ENCODE measurements around the gene PTPN4. TPM values are rescaled to one million over a fixed set of nuclear protein-coding genes. Genes with fewer than 3 reads are reported as not detected.

PTPN4 gene
- total RNA-seq, 1 experiment from 2014 or later, result 46.8 TPM

DNA sequence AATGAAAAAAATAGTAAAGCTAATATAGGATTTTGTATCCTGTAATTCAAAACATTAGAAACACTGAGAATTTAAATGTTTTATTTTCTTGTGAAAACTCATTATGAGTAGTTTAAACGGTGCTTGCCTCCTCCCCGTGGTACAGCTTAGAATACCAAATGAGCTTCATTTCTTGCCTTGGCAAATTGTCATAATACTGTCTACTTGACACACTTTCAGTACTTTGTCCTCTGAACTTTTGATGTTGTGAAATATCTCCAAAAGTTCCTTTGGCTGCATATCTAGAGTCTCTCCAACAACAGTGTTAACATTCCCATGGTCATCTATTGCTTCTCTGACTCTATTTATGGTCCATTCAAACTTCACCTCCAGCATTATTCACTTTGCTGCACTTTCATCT is 191.2 kb downstream of the PTPN4 start:
- Mint-ChIP-seq H3K27ac (ENCODE audit: unreplicated experiment) (no peak overlapping the region), H3K27me3 (ENCODE audit: insufficient read depth, unreplicated experiment) (no peaks in the 10 kb centered on the region)

DNA sequence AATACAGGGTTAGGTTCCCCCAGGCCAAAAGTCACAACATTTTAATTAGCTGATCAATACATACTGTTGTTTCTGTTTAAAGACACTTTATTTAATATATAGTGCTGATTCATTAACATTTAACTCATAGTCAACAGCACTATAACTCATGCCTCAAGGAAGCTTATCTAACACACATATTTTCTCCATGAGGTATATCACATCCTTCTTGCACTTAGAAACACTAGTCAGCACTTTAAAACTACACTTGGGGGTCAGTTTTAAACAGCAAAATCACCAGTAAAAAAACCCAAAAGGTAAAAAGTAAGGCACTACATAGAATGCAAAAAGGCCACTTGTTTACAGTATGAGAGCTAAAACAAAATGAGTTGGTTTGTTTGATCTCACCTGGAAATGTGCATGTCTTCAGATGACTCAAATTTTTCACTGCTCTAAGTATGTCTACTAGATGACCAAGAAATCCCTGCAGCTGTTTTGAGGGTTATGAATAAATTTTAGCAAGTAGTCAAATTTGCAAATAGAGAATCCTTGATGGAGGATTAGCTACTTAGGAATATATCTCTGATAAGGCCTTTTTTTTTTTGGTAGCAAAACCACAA is 199.0 kb downstream of the PTPN4 start:
- no peaks in the 10 kb centered on the region; the same call in 1 of the 2 replicates for H3K36me3 ChIP-seq (ENCODE audit: control insufficient read depth, insufficient read depth, low read length)
- ChIA-PET CTCF (no interaction called here), POLR2A (no interaction called here)
- H3K36me3 Mint-ChIP-seq (ENCODE audit: insufficient read depth, unreplicated experiment), result peaks cover 30% of the 10 kb centered on the region
- DNase-seq, result no peak
- peaks cover 16% of the 10 kb centered on the region; the same call in 1 of the 2 replicates for H3K9me3 ChIP-seq
- intact Hi-C loops (cut with micrococcal nuclease; ENCODE audit: unreplicated experiment), result no loop called here
- no peaks in the 10 kb centered on the region for H3K27me3 Mint-ChIP-seq (ENCODE audit: insufficient read depth, unreplicated experiment)
- no TSS peak for BruUV-seq (replicated peaks)
- TF ChIP-seq, protein P1, sequence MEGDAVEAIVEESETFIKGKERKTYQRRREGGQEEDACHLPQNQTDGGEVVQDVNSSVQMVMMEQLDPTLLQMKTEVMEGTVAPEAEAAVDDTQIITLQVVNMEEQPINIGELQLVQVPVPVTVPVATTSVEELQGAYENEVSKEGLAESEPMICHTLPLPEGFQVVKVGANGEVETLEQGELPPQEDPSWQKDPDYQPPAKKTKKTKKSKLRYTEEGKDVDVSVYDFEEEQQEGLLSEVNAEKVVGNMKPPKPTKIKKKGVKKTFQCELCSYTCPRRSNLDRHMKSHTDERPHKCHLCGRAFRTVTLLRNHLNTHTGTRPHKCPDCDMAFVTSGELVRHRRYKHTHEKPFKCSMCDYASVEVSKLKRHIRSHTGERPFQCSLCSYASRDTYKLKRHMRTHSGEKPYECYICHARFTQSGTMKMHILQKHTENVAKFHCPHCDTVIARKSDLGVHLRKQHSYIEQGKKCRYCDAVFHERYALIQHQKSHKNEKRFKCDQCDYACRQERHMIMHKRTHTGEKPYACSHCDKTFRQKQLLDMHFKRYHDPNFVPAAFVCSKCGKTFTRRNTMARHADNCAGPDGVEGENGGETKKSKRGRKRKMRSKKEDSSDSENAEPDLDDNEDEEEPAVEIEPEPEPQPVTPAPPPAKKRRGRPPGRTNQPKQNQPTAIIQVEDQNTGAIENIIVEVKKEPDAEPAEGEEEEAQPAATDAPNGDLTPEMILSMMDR (IDR thresholded peaks at IDR 0.05; ENCODE audit: insufficient read depth in 1 of 2, low read depth in 1 of 2, low read length in 1 of 2, severe bottlenecking in 1 of 2, unreplicated experiment in 1 of 2), result no peak
- H3K4me3 Mint-ChIP-seq (ENCODE audit: unreplicated experiment), result no peak overlapping the region
- H3K9me3 Mint-ChIP-seq (ENCODE audit: unreplicated experiment), result no peaks in the 10 kb centered on the region
- H3K27me3 ChIP-seq (replicated peaks; ENCODE audit: control insufficient read depth, insufficient read depth, low read length), result no peaks in the 10 kb centered on the region
- H3K4me1 Mint-ChIP-seq (ENCODE audit: low read depth, unreplicated experiment), result no peaks in the 10 kb centered on the region
- peaks cover 5% of the 10 kb centered on the region; the same call in 1 of the 2 replicates for H3K4me1 ChIP-seq
- no peak overlapping the region for H3K27ac Mint-ChIP-seq (ENCODE audit: unreplicated experiment)
- no peak overlapping the region for H3K4me3 ChIP-seq (ENCODE audit: low read depth, low read length)

More for the DNA sequence above, 191.2 kb downstream of the PTPN4 start:
- BruUV-seq (replicated peaks), result no TSS peak
- TF ChIP-seq, protein P1 (IDR thresholded peaks at IDR 0.05; ENCODE audit: insufficient read depth in 1 of 2, low read depth in 1 of 2, low read length in 1 of 2, severe bottlenecking in 1 of 2, unreplicated experiment in 1 of 2), result no peak
- CTCF ChIA-PET, result no interaction called here
- Histone ChIP-seq H3K36me3 (ENCODE audit: control insufficient read depth, insufficient read depth, low read length) (peaks cover 2% of the 10 kb centered on the region; the same call in 1 of the 2 replicates), H3K27me3 (replicated peaks; ENCODE audit: control insufficient read depth, insufficient read depth, low read length) (no peaks in the 10 kb centered on the region), H3K4me1 (no peaks in the 10 kb centered on the region), H3K9me3 (no peaks in the 10 kb centered on the region), H3K4me3 (ENCODE audit: low read depth, low read length) (no peak overlapping the region)
- DNase-seq, result no peak
- H3K4me3 Mint-ChIP-seq (ENCODE audit: unreplicated experiment), result no peak overlapping the region
- H3K9me3 Mint-ChIP-seq (ENCODE audit: unreplicated experiment), result no peaks in the 10 kb centered on the region
- H3K4me1 Mint-ChIP-seq (ENCODE audit: low read depth, unreplicated experiment), result no peaks in the 10 kb centered on the region
- H3K36me3 Mint-ChIP-seq (ENCODE audit: insufficient read depth, unreplicated experiment), result peaks cover 42% of the 10 kb centered on the region
- intact Hi-C loops (cut with micrococcal nuclease; ENCODE audit: unreplicated experiment), result no loop called here
- POLR2A ChIA-PET, result no interaction called here

DNA sequence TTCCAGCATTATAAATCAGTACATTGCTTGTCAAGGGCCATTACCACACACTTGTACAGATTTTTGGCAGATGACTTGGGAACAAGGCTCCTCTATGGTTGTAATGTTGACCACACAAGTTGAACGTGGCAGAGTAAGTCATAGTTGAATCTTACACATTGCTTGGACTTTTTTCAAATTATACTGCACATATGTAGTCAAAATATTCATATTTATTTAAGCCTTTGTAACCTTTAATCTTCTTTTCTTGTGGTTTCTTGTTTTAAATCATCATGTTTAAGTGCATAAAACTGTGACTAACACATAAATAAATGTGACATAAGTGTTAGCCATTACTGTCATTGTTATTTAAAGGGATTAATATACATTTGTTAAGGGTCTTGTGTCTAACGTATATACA is 201.1 kb downstream of the PTPN4 start:
- intact Hi-C loops (cut with micrococcal nuclease; ENCODE audit: unreplicated experiment), result no loop called here
- CTCF ChIA-PET, result no interaction called here
- no TSS peak for BruUV-seq (replicated peaks)

More for the DNA sequence above, 201.1 kb downstream of the PTPN4 start:
- Mint-ChIP-seq H3K27me3 (ENCODE audit: insufficient read depth, unreplicated experiment) (no peaks in the 10 kb centered on the region), H3K27ac (ENCODE audit: unreplicated experiment) (no peak overlapping the region), H3K4me3 (ENCODE audit: unreplicated experiment) (no peak overlapping the region), H3K9me3 (ENCODE audit: unreplicated experiment) (no peaks in the 10 kb centered on the region), H3K4me1 (ENCODE audit: low read depth, unreplicated experiment) (no peaks in the 10 kb centered on the region), H3K36me3 (ENCODE audit: insufficient read depth, unreplicated experiment) (peaks cover 21% of the 10 kb centered on the region)
- TF ChIP-seq, protein P1 (IDR thresholded peaks at IDR 0.05; ENCODE audit: insufficient read depth in 1 of 2, low read depth in 1 of 2, low read length in 1 of 2, severe bottlenecking in 1 of 2, unreplicated experiment in 1 of 2), result no peak
- H3K9me3 ChIP-seq, result peaks cover 16% of the 10 kb centered on the region; the same call in 1 of the 2 replicates
- DNase-seq, result no peak
- H3K36me3 ChIP-seq (ENCODE audit: control insufficient read depth, insufficient read depth, low read length), result peaks cover 2% of the 10 kb centered on the region; the same call in 1 of the 2 replicates
- H3K27me3 ChIP-seq (replicated peaks; ENCODE audit: control insufficient read depth, insufficient read depth, low read length), result no peaks in the 10 kb centered on the region
- no peak overlapping the region for H3K4me3 ChIP-seq (ENCODE audit: low read depth, low read length)
- POLR2A ChIA-PET, result no interaction called here
- peaks cover 5% of the 10 kb centered on the region; the same call in 1 of the 2 replicates for H3K4me1 ChIP-seq

All from Caco-2 (cell line).